ENCODE results near the gene SPRR2B. TPM values are rescaled to one million over a fixed set of nuclear protein-coding genes. Genes with fewer than 3 reads are reported as not detected.

SPRR2B gene
- total RNA-seq, 1 donor from 2014 or later, result not detected

- no peak for FAIRE-seq
- no peaks in the 10 kb centered on the region for H3K36me3 Mint-ChIP-seq (ENCODE audit: low read depth, unreplicated experiment)
- H3K36me3 ChIP-seq (ENCODE audit: insufficient read depth, low read length), result no peaks in the 10 kb centered on the region
- H3K4me3 ChIP-seq (ENCODE audit: insufficient read depth, low read depth, low read length), result no peak overlapping the region
- no peaks in the 10 kb centered on the region for H3K4me1 ChIP-seq (ENCODE audit: insufficient read depth, low read length)
- peak overlapping the region; percentile 2 for H3K27ac ChIP-seq (ENCODE audit: low read depth, low read length)
- no peaks in the 10 kb centered on the region for H4K20me1 ChIP-seq (ENCODE audit: insufficient read depth, low read length)
- H3K27ac Mint-ChIP-seq (ENCODE audit: unreplicated experiment), result no peak overlapping the region
- H3K4me2 ChIP-seq (ENCODE audit: low read length), result peak overlapping the region; percentile 4
- H3K9me3 Mint-ChIP-seq (ENCODE audit: unreplicated experiment), result no peaks in the 10 kb centered on the region
- no peaks in the 10 kb centered on the region for H3K9me3 ChIP-seq (ENCODE audit: insufficient read depth, low read depth, low read length)
- H3K9ac ChIP-seq (ENCODE audit: low read length), result no peak overlapping the region
- H3K4me1 Mint-ChIP-seq (ENCODE audit: low read depth, unreplicated experiment), result peaks cover 2% of the 10 kb centered on the region
- no peak for DNase-seq (ENCODE audit: low read depth)
- H2AFZ ChIP-seq (ENCODE audit: low read depth, low read length), result no peak overlapping the region
- no peaks in the 10 kb centered on the region for H3K27me3 Mint-ChIP-seq (ENCODE audit: low read depth, unreplicated experiment)
- H3K27me3 ChIP-seq (ENCODE audit: insufficient read depth, low read length), result no peaks in the 10 kb centered on the region
- TF ChIP-seq, protein P1, sequence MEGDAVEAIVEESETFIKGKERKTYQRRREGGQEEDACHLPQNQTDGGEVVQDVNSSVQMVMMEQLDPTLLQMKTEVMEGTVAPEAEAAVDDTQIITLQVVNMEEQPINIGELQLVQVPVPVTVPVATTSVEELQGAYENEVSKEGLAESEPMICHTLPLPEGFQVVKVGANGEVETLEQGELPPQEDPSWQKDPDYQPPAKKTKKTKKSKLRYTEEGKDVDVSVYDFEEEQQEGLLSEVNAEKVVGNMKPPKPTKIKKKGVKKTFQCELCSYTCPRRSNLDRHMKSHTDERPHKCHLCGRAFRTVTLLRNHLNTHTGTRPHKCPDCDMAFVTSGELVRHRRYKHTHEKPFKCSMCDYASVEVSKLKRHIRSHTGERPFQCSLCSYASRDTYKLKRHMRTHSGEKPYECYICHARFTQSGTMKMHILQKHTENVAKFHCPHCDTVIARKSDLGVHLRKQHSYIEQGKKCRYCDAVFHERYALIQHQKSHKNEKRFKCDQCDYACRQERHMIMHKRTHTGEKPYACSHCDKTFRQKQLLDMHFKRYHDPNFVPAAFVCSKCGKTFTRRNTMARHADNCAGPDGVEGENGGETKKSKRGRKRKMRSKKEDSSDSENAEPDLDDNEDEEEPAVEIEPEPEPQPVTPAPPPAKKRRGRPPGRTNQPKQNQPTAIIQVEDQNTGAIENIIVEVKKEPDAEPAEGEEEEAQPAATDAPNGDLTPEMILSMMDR (IDR thresholded peaks at IDR 0.05; ENCODE audit: insufficient read depth, low read depth, low read length), result no peak
- TF ChIP-seq EZH2 (IDR thresholded peaks at IDR 0.05; ENCODE audit: insufficient read depth, low read length), result no peak
- no peaks in the 10 kb centered on the region for H3K79me2 ChIP-seq (ENCODE audit: insufficient read depth, low read length)
- no peak overlapping the region for H3K4me3 Mint-ChIP-seq (ENCODE audit: unreplicated experiment)
Measured at GRCh38 chr1:153099461-153100045, 28.1 kb upstream of the SPRR2B start.

DNA sequence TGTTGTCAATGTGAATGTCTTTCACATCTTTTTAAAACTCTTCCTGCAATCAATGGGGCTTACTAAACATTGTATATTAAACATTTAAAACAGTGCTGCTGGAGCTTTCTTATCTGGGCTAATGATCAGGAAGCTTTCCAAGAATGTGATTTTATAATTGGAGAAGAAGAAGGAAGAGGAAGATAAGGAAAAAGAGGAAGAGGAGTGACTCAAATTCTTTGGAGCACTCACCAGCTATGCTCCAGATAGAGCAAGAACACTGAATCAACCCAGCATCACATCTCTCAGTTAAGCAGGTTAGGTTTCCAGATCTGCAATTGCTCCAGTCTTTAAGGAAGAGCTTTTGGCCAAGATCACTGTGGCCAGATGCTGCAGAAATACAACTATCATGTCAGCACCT is 24.4 kb upstream of the SPRR2B start:
- H3K27ac ChIP-seq (ENCODE audit: low read depth, low read length), result no peak overlapping the region
- H3K36me3 Mint-ChIP-seq (ENCODE audit: low read depth, unreplicated experiment), result no peaks in the 10 kb centered on the region
- H2AFZ ChIP-seq (ENCODE audit: low read depth, low read length), result no peak overlapping the region
- H3K4me2 ChIP-seq (ENCODE audit: low read length), result no peak overlapping the region
- H3K9me3 Mint-ChIP-seq (ENCODE audit: unreplicated experiment), result no peaks in the 10 kb centered on the region
- TF ChIP-seq, protein P1 (IDR thresholded peaks at IDR 0.05; ENCODE audit: insufficient read depth, low read depth, low read length), result no peak
- no peak for TF ChIP-seq EZH2 (IDR thresholded peaks at IDR 0.05; ENCODE audit: insufficient read depth, low read length)
- H3K9ac ChIP-seq (ENCODE audit: low read length), result no peak overlapping the region
- no peak overlapping the region for H3K4me3 Mint-ChIP-seq (ENCODE audit: unreplicated experiment)
- DNase-seq (ENCODE audit: low read depth), result no peak
- no peaks in the 10 kb centered on the region for H3K36me3 ChIP-seq (ENCODE audit: insufficient read depth, low read length)
- H3K27ac Mint-ChIP-seq (ENCODE audit: unreplicated experiment), result no peak overlapping the region
- H3K4me1 Mint-ChIP-seq (ENCODE audit: low read depth, unreplicated experiment), result peaks cover 2% of the 10 kb centered on the region
- H3K27me3 ChIP-seq (ENCODE audit: insufficient read depth, low read length), result no peaks in the 10 kb centered on the region
- H3K9me3 ChIP-seq (ENCODE audit: insufficient read depth, low read depth, low read length), result no peaks in the 10 kb centered on the region
- H4K20me1 ChIP-seq (ENCODE audit: insufficient read depth, low read length), result no peaks in the 10 kb centered on the region
- FAIRE-seq, result no peak
- H3K27me3 Mint-ChIP-seq (ENCODE audit: low read depth, unreplicated experiment), result no peaks in the 10 kb centered on the region
- no peak overlapping the region for H3K4me3 ChIP-seq (ENCODE audit: insufficient read depth, low read depth, low read length)
- no peaks in the 10 kb centered on the region for H3K79me2 ChIP-seq (ENCODE audit: insufficient read depth, low read length)
- no peaks in the 10 kb centered on the region for H3K4me1 ChIP-seq (ENCODE audit: insufficient read depth, low read length)

- H4K20me1 ChIP-seq (ENCODE audit: insufficient read depth, low read length), result no peaks in the 10 kb centered on the region
- no peaks in the 10 kb centered on the region for H3K36me3 ChIP-seq (ENCODE audit: insufficient read depth, low read length)
- H3K36me3 Mint-ChIP-seq (ENCODE audit: low read depth, unreplicated experiment), result no peaks in the 10 kb centered on the region
- H3K9me3 Mint-ChIP-seq (ENCODE audit: unreplicated experiment), result no peaks in the 10 kb centered on the region
- H3K79me2 ChIP-seq (ENCODE audit: insufficient read depth, low read length), result no peaks in the 10 kb centered on the region
- no peak within 1 kb of the TSS for H2AFZ ChIP-seq (ENCODE audit: low read depth, low read length)
- no peaks in the 10 kb centered on the region for H3K4me1 ChIP-seq (ENCODE audit: insufficient read depth, low read length)
- H3K4me1 Mint-ChIP-seq (ENCODE audit: low read depth, unreplicated experiment), result no peaks in the 10 kb centered on the region
- TF ChIP-seq, protein P1 (IDR thresholded peaks at IDR 0.05; ENCODE audit: insufficient read depth, low read depth, low read length), result no peak
- no peak for TF ChIP-seq EZH2 (IDR thresholded peaks at IDR 0.05; ENCODE audit: insufficient read depth, low read length)
- no peak within 1 kb of the TSS for H3K27ac ChIP-seq (ENCODE audit: low read depth, low read length)
- no peak within 1 kb of the TSS for H3K4me3 ChIP-seq (ENCODE audit: insufficient read depth, low read depth, low read length)
- H3K4me3 Mint-ChIP-seq (ENCODE audit: unreplicated experiment), result no peak within 1 kb of the TSS
- no peaks in the 10 kb centered on the region for H3K27me3 Mint-ChIP-seq (ENCODE audit: low read depth, unreplicated experiment)
- H3K9ac ChIP-seq (ENCODE audit: low read length), result no peak within 1 kb of the TSS
- no peaks in the 10 kb centered on the region for H3K27me3 ChIP-seq (ENCODE audit: insufficient read depth, low read length)
- H3K4me2 ChIP-seq (ENCODE audit: low read length), result no peak within 1 kb of the TSS
- no peaks in the 10 kb centered on the region for H3K9me3 ChIP-seq (ENCODE audit: insufficient read depth, low read depth, low read length)
- DNase-seq (ENCODE audit: low read depth) (no peak), FAIRE-seq (no peak)
- no peak within 1 kb of the TSS for H3K27ac Mint-ChIP-seq (ENCODE audit: unreplicated experiment)
Measured at GRCh38 chr1:153094426-153094825, 23.0 kb upstream of the SPRR2B start, which contains the start of gene SPRR2E. TSS of gene SPRR2E (minus strand) at chr1:153094526. CDS start at chr1:153093751, 775 bp downstream.

Measured in astrocyte (in vitro differentiated cells and primary cell).